CD14-positive monocyte (primary cell): ENCODE results near the gene DISP2. TPM values are rescaled to one million over a fixed set of nuclear protein-coding genes. Genes with fewer than 3 reads are reported as not detected.

Source experiments
- DNase-seq, 3 donors: peaks; one replicate each; pipeline ENCODE4 v3.0.0-alpha.2; 2011 to 2022
- H2AFZ ChIP-seq: 2 replicates; pipeline ENCODE4 v1.6.0; 2012; ENCODE audit warnings: mild to moderate bottlenecking, low read depth, low read length, inconsistent platforms; ENCODE audit not compliant: insufficient read depth, poor library complexity, severe bottlenecking
- H3K27ac ChIP-seq, 2 donors: 1 replicate in 1 of 2; 2 replicates in 1 of 2; pipeline ENCODE4 v1.5.1; 2012 to 2013; ENCODE audit warnings: low read length in 2 of 2, control low read depth in 1 of 2, inconsistent platforms in 1 of 2, low read depth in 1 of 2, mild to moderate bottlenecking in 1 of 2
- H3K27me3 ChIP-seq, 2 donors: one replicate each; pipeline versions ENCODE4 v1.6.0 to v1.6.1; 2011 to 2013; ENCODE audit warnings: low read length in 2 of 2; ENCODE audit not compliant: control insufficient read depth in 2 of 2, insufficient read depth in 2 of 2
- H3K36me3 ChIP-seq, 2 donors: replicated peaks in 1 of 2; 1 replicate in 1 of 2; 2 replicates in 1 of 2; pipeline versions ENCODE4 v1.5.1 to v1.6.1; 2012 to 2013; ENCODE audit warnings: low read length in 2 of 2, control low read depth in 1 of 2, inconsistent platforms in 1 of 2, mild to moderate bottlenecking in 1 of 2; ENCODE audit not compliant: insufficient read depth in 2 of 2, control insufficient read depth in 1 of 2
- H3K4me1 ChIP-seq, 2 donors: 1 replicate in 1 of 2; 2 replicates in 1 of 2; pipeline versions ENCODE4 v1.5.1 to v1.6.1; 2012 to 2013; ENCODE audit warnings: low read length in 2 of 2, control low read depth in 1 of 2, inconsistent platforms in 1 of 2, mild to moderate bottlenecking in 1 of 2, moderate library complexity in 1 of 2; ENCODE audit not compliant: insufficient read depth in 2 of 2, control insufficient read depth in 1 of 2
- H3K4me2 ChIP-seq: replicated peaks from 2 replicates; pipeline ENCODE3; 2012; ENCODE audit warnings: low read length, moderate library complexity, mild to moderate bottlenecking; ENCODE audit not compliant: poor library complexity, severe bottlenecking; ENCODE audit errors: extremely low read depth
- H3K4me3 ChIP-seq, 3 experiments: fragments of 200-600 bp in 1 of 3; sonication (generic) in 1 of 3; replicated peaks in 1 of 3; 1 replicate in 2 of 3; 2 replicates in 1 of 3; pipeline ENCODE4 v1.5.1; 2011 to 2013; ENCODE audit warnings: low read length in 3 of 3, mild to moderate bottlenecking in 3 of 3, control low read depth in 2 of 3, low read depth in 2 of 3, inconsistent platforms in 1 of 3, moderate library complexity in 1 of 3
- H3K79me2 ChIP-seq: 2 replicates; pipeline ENCODE4 v1.6.0; 2012; ENCODE audit warnings: mild to moderate bottlenecking, control low read depth, inconsistent platforms, low read length, moderate library complexity; ENCODE audit not compliant: insufficient read depth
- H3K9ac ChIP-seq: 2 replicates; pipeline ENCODE4 v1.6.0; 2017; ENCODE audit warnings: low read length, mild to moderate bottlenecking; ENCODE audit not compliant: insufficient read depth, poor library complexity, severe bottlenecking
- H3K9me3 ChIP-seq, 2 donors: replicated peaks in 1 of 2; 1 replicate in 1 of 2; 2 replicates in 1 of 2; pipeline versions ENCODE4 v1.5.1 to v1.6.1; 2012 to 2013; ENCODE audit warnings: low read length in 2 of 2, control low read depth in 1 of 2; ENCODE audit not compliant: control insufficient read depth in 1 of 2, insufficient read depth in 1 of 2
- H4K20me1 ChIP-seq: 2 replicates; pipeline ENCODE4 v1.6.0; 2012; ENCODE audit warnings: mild to moderate bottlenecking, low read length, control low read depth, moderate library complexity; ENCODE audit not compliant: insufficient read depth
- H3K27ac Mint-ChIP-seq, 7 donors: one replicate each; pipeline ENCODE4 v1.8.0; 2020; ENCODE audit warnings: mild to moderate bottlenecking in 7 of 7, mixed read lengths in 7 of 7, moderate library complexity in 6 of 7, inconsistent platforms in 2 of 7
- H3K27me3 Mint-ChIP-seq, 3 donors: one replicate each; pipeline ENCODE4 v1.8.0; 2021 to 2022; ENCODE audit warnings: low read depth in 3 of 3, mild to moderate bottlenecking in 3 of 3, mixed read lengths in 3 of 3, moderate library complexity in 3 of 3, inconsistent platforms in 1 of 3
- H3K36me3 Mint-ChIP-seq, 2 donors: one replicate each; pipeline ENCODE4 v1.8.0; 2020; ENCODE audit warnings: mixed read lengths in 2 of 2, inconsistent platforms in 1 of 2, mild to moderate bottlenecking in 1 of 2
- H3K4me1 Mint-ChIP-seq: one replicate; pipeline ENCODE4 v1.8.0; 2020; ENCODE audit warnings: mild to moderate bottlenecking, mixed read lengths
- H3K4me3 Mint-ChIP-seq, 2 donors: one replicate each; pipeline ENCODE4 v1.8.0; 2020; ENCODE audit warnings: mild to moderate bottlenecking in 2 of 2, mixed read lengths in 2 of 2, moderate library complexity in 1 of 2
- H3K9me3 Mint-ChIP-seq, 7 donors: one replicate each; pipeline ENCODE4 v1.8.0; 2020 to 2022; ENCODE audit warnings: mixed read lengths in 7 of 7, mild to moderate bottlenecking in 6 of 7, moderate library complexity in 6 of 7, inconsistent platforms in 2 of 7
- CTCF ChIP-seq: fragments of 200-600 bp; IDR thresholded peaks from one replicate; pipeline ENCODE4 v1.8.0; 2022; ENCODE audit warnings: antibody characterized with exemption, mild to moderate bottlenecking
- whole genome bisulfite sequencing: methylation state at CpG from one replicate; pipeline ENCODE4 v1.1.5; 2013; ENCODE audit warnings: missing lambda C conversion rate; ENCODE audit not compliant: insufficient coverage; 5-methylcytosine and 5-hydroxymethylcytosine counted together
- intact Hi-C, 2 donors: fragments of 100-400 bp; cut with micrococcal nuclease; formaldehyde crosslinking; loops; one replicate each; pipeline versions ENCODE4 v1.15.0 to v1.15.1; 2023
- polyA plus RNA-seq, 3 donors: library from polyadenylated mRNA; depleted of rRNA in 1 of 3; unstranded in 2 of 3; stranded (reverse) in 1 of 3; fragments of 300-500 nt in 2 of 3; fragments of >200 nt in 1 of 3; fragmentation: Illumina TruSeq in 2 of 3; gene quantifications; 1 replicate in 2 of 3; 2 replicates in 1 of 3; pipeline ENCODE4 v1.2.3, GENCODE V29; 2012 to 2021

The DISP2 gene
- polyA plus RNA-seq, 3 donors = 0.01 TPM; not detected in 1

DNA sequence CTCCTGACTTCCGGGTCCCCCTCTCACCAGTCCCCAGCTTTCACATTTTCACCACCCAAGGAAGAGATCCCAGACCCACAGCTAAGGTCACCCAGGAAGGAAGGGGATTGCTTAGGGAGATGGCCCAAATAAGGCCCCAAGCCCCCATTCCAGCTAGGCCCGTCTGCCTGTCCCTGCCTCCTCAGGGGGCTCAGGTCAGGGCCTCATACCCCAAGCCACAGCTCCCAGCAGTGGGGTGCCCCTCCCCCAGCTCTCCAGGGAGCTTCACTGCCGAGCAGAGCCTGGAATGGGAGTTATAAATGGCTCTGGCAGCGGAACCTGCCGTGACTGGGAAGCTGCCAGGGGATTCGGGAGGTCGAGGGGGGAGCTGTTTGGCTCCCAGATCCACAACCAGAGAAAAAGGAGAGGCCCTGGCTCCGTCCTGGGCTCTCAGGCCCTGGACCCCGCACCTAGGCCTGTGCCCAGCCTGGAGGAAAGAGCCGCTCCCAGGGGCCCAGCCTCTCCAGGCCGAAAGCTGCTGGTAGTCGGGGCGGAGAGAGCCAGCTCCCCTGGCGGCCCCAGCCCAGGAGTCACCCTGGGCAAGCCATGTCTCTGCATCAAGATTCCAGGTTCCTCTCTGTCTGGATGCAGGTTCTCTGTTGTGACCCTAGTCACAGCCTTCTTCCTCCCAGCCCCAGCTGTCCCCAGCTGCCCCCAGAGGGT, 17.8 kb upstream of the DISP2 start:
- H3K27me3 ChIP-seq = no peaks in the 10 kb centered on the region
- H3K9me3 Mint-ChIP-seq = peaks cover 0 to 2% (median 0%) of the 10 kb centered on the region in 7 donors
- peak overlapping the region; percentile 46 to 64 for H3K27ac ChIP-seq
- peak overlapping the region; percentile 69 for H2AFZ ChIP-seq
- peak overlapping the region; percentile 80 to 91 (median 85) for H3K27ac Mint-ChIP-seq
- no peaks in the 10 kb centered on the region for H4K20me1 ChIP-seq
- no peaks in the 10 kb centered on the region for H3K36me3 ChIP-seq
- DNase-seq = peak in 2 of 3 donors; percentile 44 to 49
- peaks cover 0 to 8% (median 2%) of the 10 kb centered on the region in 3 donors for H3K27me3 Mint-ChIP-seq
- H3K4me1 ChIP-seq = peaks cover 70 to 88% of the 10 kb centered on the region in 2 donors
- H3K4me3 Mint-ChIP-seq = peak overlapping the region; percentile 57 to 63
- H3K4me2 ChIP-seq = peak overlapping the region; percentile 44
- peaks cover 65% of the 10 kb centered on the region for H3K4me1 Mint-ChIP-seq
- H3K79me2 ChIP-seq = no peaks in the 10 kb centered on the region
- H3K9ac ChIP-seq = peak overlapping the region; percentile 49
- no peak for TF ChIP-seq CTCF
- intact Hi-C loops = loop anchor here in 1 of 2 donors (5.0 kb wide), 1 partner anchor 82 kb away; no protein-coding TSS in a partner anchor
- no peaks in the 10 kb centered on the region for H3K36me3 Mint-ChIP-seq
- H3K9me3 ChIP-seq = no peaks in the 10 kb centered on the region
- peak overlapping the region in 1 of 3 experiments; percentile 35 for H3K4me3 ChIP-seq
- WGBS = 89% methylated on average over 9 of the region's 14 CpGs

DNA sequence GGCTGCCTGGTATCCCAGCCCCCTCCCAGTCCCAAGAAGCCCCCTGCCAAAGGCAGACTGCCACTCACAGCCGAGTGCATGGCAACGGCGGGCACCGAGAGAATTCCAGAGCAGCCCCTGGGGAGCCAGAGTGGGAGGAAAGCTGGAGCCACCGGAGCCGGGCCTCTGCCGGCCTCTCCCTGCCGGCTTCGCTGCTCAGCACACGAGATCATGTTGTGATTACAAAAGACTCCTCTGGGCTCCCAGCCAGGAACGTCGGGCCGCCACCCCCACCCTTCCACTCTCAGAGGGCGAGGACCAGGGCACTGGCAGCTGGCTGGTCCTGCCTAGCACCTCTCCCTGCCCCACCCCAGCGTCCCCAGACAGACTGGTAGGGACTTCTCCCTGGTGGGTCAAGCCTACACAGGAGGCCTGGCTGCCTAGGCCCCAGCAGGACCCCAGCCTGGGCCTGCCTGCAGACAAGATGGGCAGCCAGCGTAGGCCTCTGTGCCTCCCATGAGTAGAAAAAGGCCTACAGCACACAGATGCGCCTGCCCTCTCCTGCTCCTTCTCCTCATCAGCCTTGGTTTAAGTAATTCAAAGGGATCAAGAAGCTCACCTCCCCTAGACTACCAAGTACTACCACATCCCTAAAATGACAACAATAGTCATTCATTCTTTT, 17.1 kb upstream of the DISP2 start, which contains the start of gene CCDC9B:
CCDC9B (minus strand) TSS at position 200 of the 661 bp plus-strand sequence; CDS start at position 80, 120 bp downstream.
- H3K27me3 Mint-ChIP-seq = peaks cover 0 to 8% (median 5%) of the 10 kb centered on the region in 3 donors
- H3K4me1 ChIP-seq = peaks cover 63 to 81% of the 10 kb centered on the region in 2 donors
- H3K4me1 Mint-ChIP-seq = peaks cover 59% of the 10 kb centered on the region
- peaks cover 0 to 2% (median 0%) of the 10 kb centered on the region in 7 donors for H3K9me3 Mint-ChIP-seq
- intact Hi-C loops = loop anchor here in 1 of 2 donors (5.0 kb wide), 1 partner anchor 81 kb away; no protein-coding TSS in a partner anchor
- no peaks in the 10 kb centered on the region for H3K9me3 ChIP-seq
- H3K27me3 ChIP-seq = no peaks in the 10 kb centered on the region
- peak within 1 kb of the TSS; percentile 69 for H2AFZ ChIP-seq
- H3K9ac ChIP-seq = peak within 1 kb of the TSS; percentile 49
- peak within 1 kb of the TSS; percentile 80 to 91 (median 85) for H3K27ac Mint-ChIP-seq
- no peaks in the 10 kb centered on the region for H4K20me1 ChIP-seq
- peak within 1 kb of the TSS in 1 of 3 experiments; percentile 35 for H3K4me3 ChIP-seq
- WGBS = 17% methylated on average over 17 of the region's 17 CpGs
- H3K36me3 Mint-ChIP-seq = no peaks in the 10 kb centered on the region
- peak within 1 kb of the TSS; percentile 57 to 63 for H3K4me3 Mint-ChIP-seq
- no peaks in the 10 kb centered on the region for H3K79me2 ChIP-seq
- peak within 1 kb of the TSS; percentile 46 to 64 for H3K27ac ChIP-seq
- DNase-seq = peak; percentile 64 to 79 (median 70)
- H3K4me2 ChIP-seq = peak within 1 kb of the TSS; percentile 44
- no peak for TF ChIP-seq CTCF
- no peaks in the 10 kb centered on the region for H3K36me3 ChIP-seq
